HEK293 (cell line): Measurements from ENCODE around the gene RTP1.

Experiments
- CTCF ChIA-PET: fragments of 350-600 bp; formaldehyde crosslinking; extraction: SDS; loops from one replicate; lab custom pipeline; 2021; ENCODE audit warnings: antibody characterized with exemption; lab: Yijun Ruan, JAX
- POLR2A ChIA-PET: fragments of 300-600 bp; formaldehyde crosslinking; extraction: SDS; loops from one replicate; lab custom pipeline; 2020; ENCODE audit warnings: antibody characterized with exemption, inconsistent platforms; lab: Yijun Ruan, JAX
- H3K27ac ChIP-seq: fragments of 200-500 bp; sonication (Bioruptor generic); 2 replicates; pipeline ENCODE4 v1.5.1; 2014; ENCODE audit warnings: low read depth, low read length, control low read depth, inconsistent platforms; ENCODE audit errors: extremely low read depth
- H3K36me3 ChIP-seq, 2 experiments: fragments of 200-500 bp in 1 of 2; sonication (Bioruptor generic) in 1 of 2; 1 replicate in 1 of 2; 2 replicates in 1 of 2; pipeline ENCODE4 v1.5.1; 2014 to 2017; ENCODE audit warnings: inconsistent platforms in 2 of 2, low read length in 2 of 2; ENCODE audit not compliant: control insufficient read depth in 2 of 2, insufficient read depth in 1 of 2
- H3K4me1 ChIP-seq: fragments of 200-500 bp; sonication (Bioruptor generic); 2 replicates; pipeline ENCODE4 v1.5.1; 2014; ENCODE audit warnings: mild to moderate bottlenecking, low read length, inconsistent platforms; ENCODE audit not compliant: control insufficient read depth, insufficient read depth
- H3K4me3 ChIP-seq: 2 replicates; pipeline ENCODE4 v1.5.1; 2011; ENCODE audit warnings: low read depth, mild to moderate bottlenecking, control low read depth, low read length, moderate library complexity
- H3K9me3 ChIP-seq: fragments of 200-500 bp; sonication (Bioruptor generic); 2 replicates; pipeline ENCODE4 v1.5.1; 2014; ENCODE audit warnings: low read depth, low read length, inconsistent platforms; ENCODE audit not compliant: control insufficient read depth, insufficient read depth
- HOXC10 ChIP-seq: sonication (generic); formaldehyde crosslinking; IDR thresholded peaks from 2 replicates; pipeline ENCODE4 v1.8.1; 2023; ENCODE audit warnings: mild to moderate bottlenecking, missing genetic modification reagents
- IKZF3 ChIP-seq: fragments of 450-650 bp; IDR thresholded peaks from 2 replicates; pipeline ENCODE4 v1.5.0; 2018; ENCODE audit warnings: missing biosample characterization, mild to moderate bottlenecking, missing genetic modification characterization, moderate library complexity
- PRDM1 ChIP-seq: fragments of 450-650 bp; formaldehyde crosslinking; IDR thresholded peaks from 2 replicates; pipeline ENCODE4; 2016; ENCODE audit warnings: missing biosample characterization, missing genetic modification characterization
- SALL2 ChIP-seq: fragments of 450-650 bp; formaldehyde crosslinking; IDR thresholded peaks from 2 replicates; pipeline ENCODE4 v1.5.0; 2017; ENCODE audit warnings: missing biosample characterization, mild to moderate bottlenecking, missing genetic modification characterization, borderline replicate concordance
- SP7 ChIP-seq: fragments of 450-650 bp; formaldehyde crosslinking; IDR thresholded peaks from 2 replicates; pipeline ENCODE4 v1.5.1; 2016; ENCODE audit warnings: missing biosample characterization, missing genetic modification characterization
- ZBTB17 ChIP-seq: fragments of 450-650 bp; formaldehyde crosslinking; IDR thresholded peaks from 2 replicates; pipeline ENCODE4 v1.5.1; 2016; ENCODE audit warnings: missing biosample characterization, missing genetic modification characterization
- ZEB2 ChIP-seq: fragments of 450-650 bp; formaldehyde crosslinking; IDR thresholded peaks from 2 replicates; pipeline ENCODE4 v1.5.1; 2016; ENCODE audit warnings: missing biosample characterization, missing genetic modification characterization
- ZFP3 ChIP-seq: fragments of 450-650 bp; formaldehyde crosslinking; IDR thresholded peaks from 2 replicates; pipeline ENCODE4 v1.5.1; 2016; ENCODE audit warnings: low read depth, missing biosample characterization, missing genetic modification characterization
- ZNF157 ChIP-seq: fragments of 450-650 bp; formaldehyde crosslinking; IDR thresholded peaks from 2 replicates; pipeline ENCODE4 v1.5.1; 2016; ENCODE audit warnings: missing biosample characterization, missing genetic modification characterization
- ZNF169 ChIP-seq: fragments of 450-650 bp; formaldehyde crosslinking; IDR thresholded peaks from 2 replicates; pipeline ENCODE4 v1.5.1; 2016; ENCODE audit warnings: missing biosample characterization, missing genetic modification characterization
- ZNF362 ChIP-seq: fragments of 450-650 bp; formaldehyde crosslinking; IDR thresholded peaks from 2 replicates; pipeline ENCODE4 v1.5.1; 2016; ENCODE audit warnings: missing biosample characterization, missing genetic modification characterization
- ZNF366 ChIP-seq: fragments of 450-650 bp; formaldehyde crosslinking; conservative IDR thresholded peaks from 2 replicates; pipeline ENCODE4 v1.5.1; 2016; ENCODE audit warnings: missing biosample characterization, missing genetic modification characterization
- ZNF423 ChIP-seq: fragments of 450-650 bp; formaldehyde crosslinking; IDR thresholded peaks from 2 replicates; pipeline ENCODE4 v1.5.1; 2016; ENCODE audit warnings: missing biosample characterization, missing genetic modification characterization
- ZNF510 ChIP-seq: fragments of 450-650 bp; formaldehyde crosslinking; IDR thresholded peaks from 2 replicates; pipeline ENCODE4 v1.5.1; 2018; ENCODE audit warnings: mild to moderate bottlenecking, missing genetic modification characterization, missing biosample characterization; ENCODE audit not compliant: insufficient replicate concordance
- ZNF521 ChIP-seq: fragments of 450-650 bp; formaldehyde crosslinking; IDR thresholded peaks from 2 replicates; pipeline ENCODE4 v1.5.1; 2017; ENCODE audit warnings: missing biosample characterization, mild to moderate bottlenecking, missing genetic modification characterization
- ZNF596 ChIP-seq: fragments of 450-650 bp; IDR thresholded peaks from 2 replicates; pipeline ENCODE4 v1.5.0; 2018; ENCODE audit warnings: missing biosample characterization, mild to moderate bottlenecking, missing genetic modification characterization, moderate library complexity
- ZNF600 ChIP-seq: fragments of 450-650 bp; formaldehyde crosslinking; IDR thresholded peaks from 2 replicates; pipeline ENCODE4 v1.5.1; 2016; ENCODE audit warnings: missing biosample characterization, missing genetic modification characterization
- ZNF623 ChIP-seq: fragments of 450-650 bp; formaldehyde crosslinking; IDR thresholded peaks from 2 replicates; pipeline ENCODE4 v1.5.1; 2016; ENCODE audit warnings: missing biosample characterization, missing genetic modification characterization
- ZNF639 ChIP-seq: fragments of 450-650 bp; formaldehyde crosslinking; IDR thresholded peaks from 2 replicates; pipeline ENCODE4 v1.5.1; 2016; ENCODE audit warnings: missing biosample characterization, missing genetic modification characterization
- ZNF654 ChIP-seq: fragments of 450-650 bp; formaldehyde crosslinking; IDR thresholded peaks from 2 replicates; pipeline ENCODE4 v1.5.1; 2016; ENCODE audit warnings: low read depth, missing biosample characterization, missing genetic modification characterization
- ZNF660 ChIP-seq: fragments of 450-650 bp; IDR thresholded peaks from 2 replicates; pipeline ENCODE4 v1.5.1; 2018; ENCODE audit warnings: missing biosample characterization, mild to moderate bottlenecking, missing genetic modification characterization
- ZNF76 ChIP-seq: fragments of 450-650 bp; formaldehyde crosslinking; IDR thresholded peaks from 2 replicates; pipeline ENCODE4; 2016; ENCODE audit warnings: low read depth, missing biosample characterization, missing genetic modification characterization, borderline replicate concordance
- ZNF837 ChIP-seq: fragments of 450-650 bp; formaldehyde crosslinking; IDR thresholded peaks from 2 replicates; pipeline ENCODE4 v1.5.1; 2016; ENCODE audit warnings: missing biosample characterization, missing genetic modification characterization
- ZSCAN23 ChIP-seq: fragments of 450-650 bp; formaldehyde crosslinking; IDR thresholded peaks from 2 replicates; pipeline ENCODE4 v1.5.1; 2016; ENCODE audit warnings: missing biosample characterization, missing genetic modification characterization
- TF ChIP-seq, protein P1 (sequence below): fragments of 450-650 bp; formaldehyde crosslinking; IDR thresholded peaks from 2 replicates; pipeline ENCODE4 v1.5.1; 2016; ENCODE audit warnings: missing biosample characterization, missing genetic modification characterization, borderline replicate concordance
- TF ChIP-seq, protein P2 (sequence below): fragments of 450-650 bp; formaldehyde crosslinking; IDR thresholded peaks from 2 replicates; pipeline ENCODE4 v1.5.1; 2016; ENCODE audit warnings: missing biosample characterization, missing genetic modification characterization

Gene RTP1

DNA sequence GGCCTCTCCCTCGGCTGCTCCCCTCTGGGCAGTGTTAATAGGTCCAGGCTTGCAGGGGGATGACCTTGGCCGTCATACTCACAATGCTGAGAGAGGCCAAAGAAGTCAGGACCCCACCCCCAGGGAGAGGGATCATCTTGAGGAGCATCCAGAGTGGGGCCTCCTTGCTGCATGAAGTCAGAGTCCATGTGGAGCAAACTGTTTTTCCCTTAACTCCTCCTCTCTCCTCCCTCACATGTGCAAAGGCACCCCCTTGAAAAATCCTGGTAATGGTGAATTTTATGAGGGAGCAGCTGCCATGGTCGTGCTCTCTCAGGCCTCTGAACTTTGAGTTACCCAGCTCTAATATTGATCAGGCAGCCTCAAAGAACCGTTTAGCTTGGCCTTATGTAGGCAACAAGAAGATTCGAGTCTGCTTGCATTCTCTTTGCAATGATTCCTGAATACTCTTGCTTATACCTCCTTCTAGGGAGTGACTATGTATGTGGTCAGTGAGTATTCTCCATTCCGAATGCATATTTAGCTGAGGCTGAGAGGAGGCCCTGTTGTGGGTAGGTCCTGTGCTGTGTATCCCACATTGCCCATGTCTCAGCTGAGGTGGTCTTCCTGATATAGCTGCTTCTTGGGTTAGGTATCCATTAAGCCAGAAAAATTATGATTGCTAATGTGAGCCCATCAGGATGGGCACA lies 34.9 kb upstream of the RTP1 start (continued):
- TF ChIP-seq, protein P1, sequence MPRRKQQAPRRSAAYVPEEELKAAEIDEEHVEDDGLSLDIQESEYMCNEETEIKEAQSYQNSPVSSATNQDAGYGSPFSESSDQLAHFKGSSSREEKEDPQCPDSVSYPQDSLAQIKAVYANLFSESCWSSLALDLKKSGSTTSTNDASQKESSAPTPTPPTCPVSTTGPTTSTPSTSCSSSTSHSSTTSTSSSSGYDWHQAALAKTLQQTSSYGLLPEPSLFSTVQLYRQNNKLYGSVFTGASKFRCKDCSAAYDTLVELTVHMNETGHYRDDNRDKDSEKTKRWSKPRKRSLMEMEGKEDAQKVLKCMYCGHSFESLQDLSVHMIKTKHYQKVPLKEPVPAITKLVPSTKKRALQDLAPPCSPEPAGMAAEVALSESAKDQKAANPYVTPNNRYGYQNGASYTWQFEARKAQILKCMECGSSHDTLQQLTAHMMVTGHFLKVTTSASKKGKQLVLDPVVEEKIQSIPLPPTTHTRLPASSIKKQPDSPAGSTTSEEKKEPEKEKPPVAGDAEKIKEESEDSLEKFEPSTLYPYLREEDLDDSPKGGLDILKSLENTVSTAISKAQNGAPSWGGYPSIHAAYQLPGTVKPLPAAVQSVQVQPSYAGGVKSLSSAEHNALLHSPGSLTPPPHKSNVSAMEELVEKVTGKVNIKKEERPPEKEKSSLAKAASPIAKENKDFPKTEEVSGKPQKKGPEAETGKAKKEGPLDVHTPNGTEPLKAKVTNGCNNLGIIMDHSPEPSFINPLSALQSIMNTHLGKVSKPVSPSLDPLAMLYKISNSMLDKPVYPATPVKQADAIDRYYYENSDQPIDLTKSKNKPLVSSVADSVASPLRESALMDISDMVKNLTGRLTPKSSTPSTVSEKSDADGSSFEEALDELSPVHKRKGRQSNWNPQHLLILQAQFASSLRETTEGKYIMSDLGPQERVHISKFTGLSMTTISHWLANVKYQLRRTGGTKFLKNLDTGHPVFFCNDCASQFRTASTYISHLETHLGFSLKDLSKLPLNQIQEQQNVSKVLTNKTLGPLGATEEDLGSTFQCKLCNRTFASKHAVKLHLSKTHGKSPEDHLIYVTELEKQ (tag by site-specific recombination): no peak
- no peak for TF ChIP-seq ZNF510 (tag by site-specific recombination)

GRCh38 chr3:187165144-187165543 lies 32.1 kb upstream of the RTP1 start:
- Histone ChIP-seq H3K9me3 (no peaks in the 10 kb centered on the region), H3K4me3 (no peak overlapping the region)
- POLR2A ChIA-PET: interaction anchor here (1.4 kb wide), 1 partner anchor 26 kb away, joined by 5 read pairs; the partner anchor contains the start of gene RPL39L

More at GRCh38 chr3:187165144-187165543, 32.1 kb upstream of the RTP1 start:
- CTCF ChIA-PET: interaction anchor here (0.6 to 2.3 kb wide), 36 partner anchors 9 to 1959 kb away, joined by 3 to 30 read pairs (median 4); partner anchors contain the start of gene RPL39L
- Histone ChIP-seq H3K27ac (no peak overlapping the region), H3K4me1 (no peaks in the 10 kb centered on the region), H3K36me3 (no peaks in the 10 kb centered on the region)
- TF ChIP-seq, protein P2, sequence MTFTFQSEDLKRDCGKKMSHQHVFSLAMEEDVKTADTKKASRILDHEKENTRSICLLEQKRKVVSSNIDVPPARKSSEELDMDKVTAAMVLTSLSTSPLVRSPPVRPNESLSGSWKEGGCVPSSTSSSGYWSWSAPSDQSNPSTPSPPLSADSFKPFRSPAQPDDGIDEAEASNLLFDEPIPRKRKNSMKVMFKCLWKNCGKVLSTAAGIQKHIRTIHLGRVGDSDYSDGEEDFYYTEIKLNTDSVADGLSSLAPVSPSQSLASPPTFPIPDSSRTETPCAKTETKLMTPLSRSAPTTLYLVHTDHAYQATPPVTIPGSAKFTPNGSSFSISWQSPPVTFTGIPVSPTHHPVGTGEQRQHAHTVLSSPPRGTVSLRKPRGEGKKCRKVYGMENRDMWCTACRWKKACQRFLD: no peak
- no peak for TF ChIP-seq ZNF157 (tag by site-specific recombination)
- no peak for TF ChIP-seq SALL2 (tag by site-specific recombination)
- 0 out of 2 replicates have a peak, but pooled peaks have one; percentile 3 for TF ChIP-seq ZNF366
- no peak for TF ChIP-seq ZFP3 (tag by site-specific recombination)
- peak; percentile 63; the same call in 1 of the 2 replicates for TF ChIP-seq ZNF600 (tag by site-specific recombination)
- TF ChIP-seq ZNF654 (tag by site-specific recombination): peak; percentile 81
- no peak for TF ChIP-seq ZNF837 (tag by site-specific recombination)
- no peak for TF ChIP-seq ZNF623 (tag by site-specific recombination)
- TF ChIP-seq ZNF169 (tag by site-specific recombination): no peak
- TF ChIP-seq SP7 (tag by site-specific recombination): 0 out of 2 replicates have a peak, but pooled peaks have one; percentile 32
- peak; percentile 73; the same call in 1 of the 2 replicates for TF ChIP-seq ZBTB17 (tag by site-specific recombination)
- TF ChIP-seq ZNF423 (tag by site-specific recombination): no peak
- TF ChIP-seq ZNF639 (tag by site-specific recombination): no peak
- 0 out of 2 replicates have a peak, but pooled peaks have one; percentile 37 for TF ChIP-seq IKZF3 (tag by site-specific recombination)
- no peak for TF ChIP-seq HOXC10
- no peak for TF ChIP-seq ZNF596 (tag by site-specific recombination)
- 0 out of 2 replicates have a peak, but pooled peaks have one; percentile 24 for TF ChIP-seq ZNF660 (tag by site-specific recombination)
- no peak for TF ChIP-seq ZNF76
- TF ChIP-seq ZSCAN23: no peak
- TF ChIP-seq ZNF362 (tag by site-specific recombination): peak; percentile 91
- no peak for TF ChIP-seq ZNF521 (tag by site-specific recombination)
- TF ChIP-seq PRDM1: peak; percentile 32; the same call in 1 of the 2 replicates
- TF ChIP-seq ZEB2 (tag by site-specific recombination): peak; percentile 61; the same call in 1 of the 2 replicates
